Spleen (tissue), 7 donors: ENCODE results near the gene HOTAIR.

Experiments
- POLR2AphosphoS5 ChIP-seq, 3 donors: sonication (generic); formaldehyde crosslinking; IDR thresholded peaks; one replicate each; pipeline ENCODE4 v1.5.1; 2017; ENCODE audit warnings: antibody characterized with exemption in 3 of 3
- TF ChIP-seq, protein P1 (sequence below), 11 experiments: fragments of 200-600 bp in 7 of 11; fragments of 450-650 bp in 4 of 11; sonication (generic) in 4 of 11; IDR thresholded peaks in 8 of 11; conservative IDR thresholded peaks in 3 of 11; 1 replicate in 7 of 11; 2 replicates in 4 of 11; pipeline versions ENCODE4 v1.4.0 to v1.8.0; 2016 to 2021; ENCODE audit warnings: antibody characterized with exemption in 11 of 11, inconsistent platforms in 4 of 11, mild to moderate bottlenecking in 1 of 11
- donor health status: DM: no; HTN: no; CAD: no; lungs with moderate emphysema.
- donor health status: DM: no; HTN: no; CAD: no.
- donor health status: DM: no; HTN: no; CAD: no.

GRCh38 chr12:54016478-54016964 lies 41.8 kb upstream of the HOTAIR start:
- TF ChIP-seq, protein P1, sequence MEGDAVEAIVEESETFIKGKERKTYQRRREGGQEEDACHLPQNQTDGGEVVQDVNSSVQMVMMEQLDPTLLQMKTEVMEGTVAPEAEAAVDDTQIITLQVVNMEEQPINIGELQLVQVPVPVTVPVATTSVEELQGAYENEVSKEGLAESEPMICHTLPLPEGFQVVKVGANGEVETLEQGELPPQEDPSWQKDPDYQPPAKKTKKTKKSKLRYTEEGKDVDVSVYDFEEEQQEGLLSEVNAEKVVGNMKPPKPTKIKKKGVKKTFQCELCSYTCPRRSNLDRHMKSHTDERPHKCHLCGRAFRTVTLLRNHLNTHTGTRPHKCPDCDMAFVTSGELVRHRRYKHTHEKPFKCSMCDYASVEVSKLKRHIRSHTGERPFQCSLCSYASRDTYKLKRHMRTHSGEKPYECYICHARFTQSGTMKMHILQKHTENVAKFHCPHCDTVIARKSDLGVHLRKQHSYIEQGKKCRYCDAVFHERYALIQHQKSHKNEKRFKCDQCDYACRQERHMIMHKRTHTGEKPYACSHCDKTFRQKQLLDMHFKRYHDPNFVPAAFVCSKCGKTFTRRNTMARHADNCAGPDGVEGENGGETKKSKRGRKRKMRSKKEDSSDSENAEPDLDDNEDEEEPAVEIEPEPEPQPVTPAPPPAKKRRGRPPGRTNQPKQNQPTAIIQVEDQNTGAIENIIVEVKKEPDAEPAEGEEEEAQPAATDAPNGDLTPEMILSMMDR (IDR thresholded peaks at IDR 0.05 in 8 of 11, conservative IDR thresholded peaks at IDR 0.05 in 3 of 11), result no peak
- no peak for TF ChIP-seq POLR2AphosphoS5 (IDR thresholded peaks at IDR 0.05)
